Gastroesophageal sphincter (tissue), 4 donors: ENCODE measurements around the gene RPL28. TPM values are rescaled to one million over a fixed set of nuclear protein-coding genes. Genes with fewer than 3 reads are reported as not detected.

Experiments used
- ATAC-seq: fragments of 150-250 bp; one replicate; pipeline ENCODE4 v1.9.1; 2016; ENCODE audit warnings: mild to moderate bottlenecking, moderate library complexity
- H3K27ac ChIP-seq, 4 donors: fragments of 200-600 bp; sonication (generic) in 3 of 4; 1 replicate in 3 of 4; 2 replicates in 1 of 4; pipeline ENCODE4 v1.5.1; 2016 to 2019
- H3K27me3 ChIP-seq: fragments of 200-600 bp; sonication (generic); one replicate; pipeline ENCODE4 v1.5.1; 2019
- H3K36me3 ChIP-seq, 2 donors: fragments of 200-600 bp; sonication (generic); one replicate each; pipeline ENCODE4 v1.5.1; 2019; ENCODE audit warnings: control low read depth in 1 of 2
- H3K4me1 ChIP-seq, 3 donors: fragments of 200-600 bp; sonication (generic); 1 replicate in 2 of 3; 2 replicates in 1 of 3; pipeline ENCODE4 v1.5.1; 2016 to 2019; ENCODE audit warnings: control low read depth in 2 of 3
- H3K4me3 ChIP-seq, 2 donors: fragments of 200-600 bp; sonication (generic); one replicate each; pipeline ENCODE4 v1.5.1; 2019; ENCODE audit warnings: mild to moderate bottlenecking in 1 of 2, moderate library complexity in 1 of 2
- H3K9me3 ChIP-seq, 3 donors: fragments of 200-600 bp; sonication (generic); one replicate each; pipeline ENCODE4 v1.5.1; 2017 to 2019; ENCODE audit warnings: control low read depth in 2 of 3
- CTCF ChIP-seq, 4 experiments: fragments of 200-600 bp in 2 of 4; fragments of 450-650 bp in 2 of 4; sonication (generic) in 1 of 4; IDR thresholded peaks; one replicate each; pipeline ENCODE4 v1.5.1; 2017 to 2019; ENCODE audit warnings: antibody characterized with exemption in 4 of 4, mild to moderate bottlenecking in 2 of 4, moderate library complexity in 2 of 4
- EP300 ChIP-seq: sonication (generic); formaldehyde crosslinking; IDR thresholded peaks from one replicate; pipeline ENCODE4 v1.6.1; 2017; ENCODE audit warnings: antibody characterized with exemption, mild to moderate bottlenecking
- POLR2A ChIP-seq, 2 donors: fragments of 450-650 bp; IDR thresholded peaks; one replicate each; pipeline ENCODE4 v1.6.1; 2017; ENCODE audit warnings: antibody characterized with exemption in 2 of 2, mild to moderate bottlenecking in 2 of 2, moderate library complexity in 1 of 2
- POLR2AphosphoS5 ChIP-seq: sonication (generic); formaldehyde crosslinking; IDR thresholded peaks from one replicate; pipeline ENCODE4 v1.6.1; 2017; ENCODE audit warnings: antibody characterized with exemption
- WGBS, 2 donors: methylation state at CpG; one replicate each; pipeline ENCODE4 v1.1.5; 2018; ENCODE audit warnings: low coverage in 1 of 2; 5-methylcytosine and 5-hydroxymethylcytosine counted together
- total RNA-seq, 4 donors: library from RNA; depleted of rRNA; stranded (reverse); fragments of >200 nt; gene quantifications; one replicate each; pipeline ENCODE4 v1.1.0, GENCODE V29; 2016

The RPL28 gene
- total RNA-seq, 4 donors from 2014 or later, result 174 to 282 (median 271) TPM

DNA sequence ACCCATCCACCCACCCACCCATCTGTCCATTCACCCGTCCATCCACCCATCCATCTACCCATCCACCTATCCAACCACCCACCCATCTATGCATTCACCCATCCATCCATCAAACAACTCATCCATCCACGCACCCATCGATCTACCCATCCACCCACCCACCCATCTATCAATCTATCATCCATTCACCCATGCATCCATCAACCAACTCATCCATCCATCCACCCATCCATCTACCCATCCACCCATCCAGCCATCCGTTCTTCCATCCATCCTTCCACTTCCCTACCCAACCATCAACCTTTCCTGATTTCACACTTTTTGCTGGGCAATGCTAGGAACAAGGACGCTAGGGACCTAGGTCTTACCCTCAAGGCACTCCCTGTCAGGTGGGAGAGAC lies 3.7 kb upstream of the RPL28 start:
- no peak overlapping the region for H3K27ac ChIP-seq
- H3K27me3 ChIP-seq, result peaks cover 12% of the 10 kb centered on the region
- H3K9me3 ChIP-seq, result no peaks in the 10 kb centered on the region
- H3K4me3 ChIP-seq, result no peak overlapping the region
- no peaks in the 10 kb centered on the region for H3K36me3 ChIP-seq
- H3K4me1 ChIP-seq, result peaks cover 0 to 37% (median 21%) of the 10 kb centered on the region in 3 donors
- no peak for ATAC-seq
- TF ChIP-seq EP300 (no peak), POLR2AphosphoS5 (no peak), POLR2A (IDR thresholded peaks at IDR 0.05) (no peak), CTCF (IDR thresholded peaks at IDR 0.05) (no peak)
- 88 to 96% methylated on average over 4 to 5 of the region's 5 CpGs for WGBS, 2 donors

GRCh38 chr19:55382522-55383054 lies 3.1 kb upstream of the RPL28 start:
- peaks cover 0 to 39% (median 27%) of the 10 kb centered on the region in 3 donors for H3K4me1 ChIP-seq
- no peak for ATAC-seq
- H3K27ac ChIP-seq, result no peak overlapping the region
- H3K36me3 ChIP-seq, result peaks cover 0 to 5% of the 10 kb centered on the region in 2 donors
- H3K4me3 ChIP-seq, result no peak overlapping the region
- no peaks in the 10 kb centered on the region for H3K9me3 ChIP-seq
- TF ChIP-seq POLR2AphosphoS5 (no peak), EP300 (no peak), CTCF (IDR thresholded peaks at IDR 0.05) (no peak), POLR2A (IDR thresholded peaks at IDR 0.05) (no peak)
- peaks cover 6% of the 10 kb centered on the region for H3K27me3 ChIP-seq
- WGBS, 2 donors, result 100% methylated on average over 1 to 3 of the region's 3 CpGs

DNA sequence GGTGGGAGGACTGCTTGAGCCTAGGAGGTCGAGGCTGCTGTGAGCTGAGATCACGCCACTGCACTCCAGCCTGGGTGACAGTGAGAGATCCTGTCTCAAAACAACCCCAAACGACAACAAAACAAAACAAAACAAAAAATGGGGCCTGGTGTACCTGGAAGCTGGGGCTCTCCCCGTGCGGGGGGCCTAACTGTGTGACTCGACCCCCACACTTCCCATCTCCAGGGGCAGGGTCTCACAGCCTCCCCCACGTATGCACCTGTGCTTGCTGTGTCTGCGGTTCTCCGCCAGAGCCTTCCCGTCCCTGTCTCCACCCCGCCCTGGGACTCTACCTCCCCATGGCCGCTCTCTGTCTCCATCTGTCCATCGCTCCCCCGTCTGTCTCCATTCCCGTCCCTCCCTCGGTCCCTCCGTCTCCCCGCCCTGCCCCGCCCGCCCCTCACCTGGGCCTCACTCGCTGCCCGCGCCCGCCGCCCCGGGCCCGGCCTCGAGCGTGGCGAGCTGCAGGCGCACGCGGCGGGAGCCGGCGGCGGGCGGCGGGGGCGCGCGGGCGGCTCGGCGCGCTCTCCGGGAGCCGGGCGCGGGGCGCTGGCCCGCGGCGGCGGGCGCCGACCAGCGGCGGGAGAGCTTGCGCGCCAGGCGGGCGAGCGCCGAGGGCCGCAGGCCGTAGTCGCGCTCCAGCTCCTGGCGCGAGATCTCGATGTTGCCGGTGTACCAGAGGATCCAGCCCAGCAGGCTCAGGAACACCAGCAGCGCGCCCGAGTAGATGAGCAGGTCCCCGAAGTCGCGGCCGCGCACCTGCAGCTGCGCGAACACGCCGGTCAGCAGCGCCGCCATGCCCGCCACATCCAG lies 2.2 kb upstream of the RPL28 start:
- H3K36me3 ChIP-seq, result peaks cover 0 to 14% of the 10 kb centered on the region in 2 donors
- WGBS, 2 donors, result 7 to 29% methylated on average over 7 to 11 of the region's 88 CpGs
- peak; percentile 29 for ATAC-seq
- no peaks in the 10 kb centered on the region for H3K27me3 ChIP-seq
- peaks cover 0 to 44% (median 35%) of the 10 kb centered on the region in 3 donors for H3K4me1 ChIP-seq
- peak overlapping the region; percentile 27 to 79 for H3K4me3 ChIP-seq
- peak; percentile 20 for TF ChIP-seq POLR2AphosphoS5
- TF ChIP-seq EP300, result no peak
- TF ChIP-seq CTCF (IDR thresholded peaks at IDR 0.05), result peak in 3 of 4 experiments; percentile 17 to 43 (median 20)
- peak; percentile 9 to 19 for TF ChIP-seq POLR2A (IDR thresholded peaks at IDR 0.05)
- peak overlapping the region in 3 of 4 donors; percentile 91 to 98 (median 92) for H3K27ac ChIP-seq
- H3K9me3 ChIP-seq, result no peaks in the 10 kb centered on the region

DNA sequence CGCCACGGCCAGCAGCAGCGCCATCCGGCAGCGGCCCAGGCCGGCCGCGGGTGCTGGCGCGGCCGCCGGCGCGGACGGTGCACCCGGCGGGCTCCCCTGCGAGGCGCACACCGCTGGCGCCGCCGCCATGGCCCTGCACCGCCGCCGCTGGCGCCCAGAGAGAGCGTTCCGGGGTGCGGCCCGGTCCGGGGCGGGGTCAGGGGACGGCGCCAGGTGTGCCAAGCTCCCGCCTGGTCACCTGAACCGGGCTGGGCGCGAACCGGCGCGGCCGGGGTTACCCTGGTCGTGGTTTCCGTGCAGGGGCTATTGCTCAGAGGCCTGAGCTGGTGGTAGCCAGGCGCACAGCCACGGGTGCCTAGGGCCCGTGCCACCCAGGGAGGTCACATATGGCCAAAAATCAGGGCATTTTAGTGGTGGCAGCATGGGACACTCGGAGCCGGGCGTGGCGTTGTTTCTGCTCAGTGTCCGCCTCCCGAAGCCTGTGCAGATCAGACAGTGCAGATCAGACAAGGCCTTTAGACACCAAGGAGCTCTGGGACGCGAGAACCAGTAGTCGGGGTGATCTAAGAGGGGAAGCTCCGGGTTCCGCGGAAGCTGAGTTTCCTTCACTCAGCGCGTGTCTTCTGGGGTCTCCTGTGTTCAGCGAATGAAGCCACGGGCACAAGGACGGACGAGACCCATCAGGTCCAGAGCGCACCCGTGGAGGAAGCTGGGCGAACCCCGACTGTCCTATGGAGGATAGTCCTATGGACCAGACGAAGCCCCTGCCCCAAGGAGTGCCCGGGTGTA lies 1.4 kb upstream of the RPL28 start, which contains the start of gene TMEM238:
Gene TMEM238, minus strand, starts transcription at position 162 of the 789 bp plus-strand sequence. Its CDS starts 33 bp downstream, at position 129.
- Histone ChIP-seq H3K9me3 (no peaks in the 10 kb centered on the region), H3K4me1 (peaks cover 0 to 52% (median 41%) of the 10 kb centered on the region in 3 donors), H3K4me3 (peak within 1 kb of the TSS; percentile 27 to 79), H3K27ac (peak within 1 kb of the TSS; percentile 74 to 98 (median 92)), H3K27me3 (no peaks in the 10 kb centered on the region), H3K36me3 (peaks cover 0 to 23% of the 10 kb centered on the region in 2 donors)
- TF ChIP-seq POLR2A (IDR thresholded peaks at IDR 0.05) (peak in 1 of 2 donors; percentile 11), EP300 (no peak)
- WGBS, 2 donors, result 64% methylated on average over 5 of the region's 72 CpGs; no CpG with 5 or more reads in 1 of the 2 donors
- no peak for ATAC-seq
